Right lobe of liver (tissue), 4 donors: ENCODE results near the gene PRDM16.

Experiments used
- CTCF ChIP-seq, 4 donors: fragments of 200-600 bp in 3 of 4; fragments of 450-650 bp in 1 of 4; IDR thresholded peaks; one replicate each; pipeline versions ENCODE4 v1.5.1 to v1.8.0; 2016 to 2022; ENCODE audit warnings: antibody characterized with exemption in 4 of 4, mild to moderate bottlenecking in 2 of 4
- POLR2A ChIP-seq: fragments of 450-650 bp; IDR thresholded peaks from one replicate; pipeline ENCODE4 v1.6.1; 2017; ENCODE audit warnings: antibody characterized with exemption, mild to moderate bottlenecking
- donor health status: DM: no; HTN: no; CAD: no.
- donor health status: DM: no; HTN: no; CAD: no.
- donor health status: DM: no; HTN: yes; CAD: no.

GRCh38 chr1:3158347-3158746, 89.3 kb downstream of the PRDM16 start:
- TF ChIP-seq CTCF (IDR thresholded peaks at IDR 0.05) (no peak), POLR2A (no peak)
